ENCODE data around the gene CFAP53. TPM values are rescaled to one million over a fixed set of nuclear protein-coding genes. Genes with fewer than 3 reads are reported as not detected.

The CFAP53 gene
- total RNA-seq, 1 experiment from 2014 or later = 0.26 TPM

DNA sequence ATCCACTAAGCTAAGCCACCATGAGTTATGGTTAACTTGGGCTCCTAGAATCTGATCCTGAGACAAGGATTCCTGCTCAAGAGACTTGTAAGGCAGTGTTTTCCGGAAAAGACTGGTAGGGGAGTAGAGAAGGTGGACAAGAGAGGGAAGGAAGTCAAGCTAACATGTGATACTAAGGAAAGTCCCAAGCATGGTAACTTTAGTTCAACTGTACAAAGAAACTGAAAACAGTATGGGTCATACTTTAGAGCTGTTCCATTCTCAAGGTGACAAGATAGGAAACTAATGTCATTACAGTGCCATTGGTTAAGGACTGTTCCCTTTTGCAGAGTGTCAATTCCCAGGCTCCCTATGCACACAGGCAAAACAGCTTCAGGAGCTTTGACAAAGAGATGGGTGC is 77.1 kb downstream of the CFAP53 start:
- CTCF ChIA-PET = no interaction called here
- H3K36me3 ChIP-seq (ENCODE audit: insufficient read depth, low read length, poor library complexity, severe bottlenecking) = no peaks in the 10 kb centered on the region

DNA sequence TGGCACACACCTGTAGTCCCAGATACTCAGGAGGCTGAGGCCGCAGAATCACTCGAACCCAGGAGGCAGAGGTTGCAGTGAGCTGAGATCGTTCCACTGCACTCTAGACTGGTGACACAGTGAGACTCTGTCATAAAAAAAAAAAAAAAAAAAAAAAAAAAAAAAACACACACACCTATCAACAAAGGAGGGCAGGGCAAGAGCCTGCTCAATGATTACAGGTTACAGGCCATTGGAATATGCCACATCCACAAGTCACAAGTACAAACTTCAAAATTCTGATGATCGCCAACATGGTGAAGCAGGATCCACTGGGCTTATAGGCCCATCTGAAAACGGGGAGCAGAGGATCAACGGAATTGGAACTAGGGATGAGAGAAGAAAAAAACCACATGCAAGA is 77.6 kb downstream of the CFAP53 start:
- no peak for DNase-seq (ENCODE audit: low spot score)
- Histone ChIP-seq H3K27me3 (replicated peaks; ENCODE audit: insufficient read depth, low read depth, low read length, poor library complexity) (peaks cover 70% of the 10 kb centered on the region), H3K36me3 (ENCODE audit: insufficient read depth, low read length, poor library complexity, severe bottlenecking) (no peaks in the 10 kb centered on the region), H3K27ac (ENCODE audit: low read depth, low read length, poor library complexity, severe bottlenecking) (no peak overlapping the region), H3K9me3 (ENCODE audit: low read depth, low read length, poor library complexity, severe bottlenecking) (no peaks in the 10 kb centered on the region), H3K4me3 (ENCODE audit: low read depth, low read length, poor library complexity, severe bottlenecking) (no peak overlapping the region), H3K4me1 (ENCODE audit: insufficient read depth, low read length, poor library complexity, severe bottlenecking) (no peaks in the 10 kb centered on the region)
- ChIA-PET POLR2A (ENCODE audit: low non-redundant PET) (interaction anchor here (0.6 kb wide), 1 partner anchor 209 kb away, joined by 29 read pairs; no protein-coding TSS in a partner anchor), CTCF (no interaction called here)
- no TSS peak for BruUV-seq (replicated peaks)
- TF ChIP-seq CTCF (conservative IDR thresholded peaks at IDR 0.05; ENCODE audit: low read depth, low read length) = no peak
- no peak for TF ChIP-seq EZH2 (IDR thresholded peaks at IDR 0.05; ENCODE audit: borderline replicate concordance, low read depth, low read length, poor library complexity, severe bottlenecking)
- intact Hi-C loops (cut with micrococcal nuclease; ENCODE audit: unreplicated experiment) = no loop called here

More for the DNA sequence above, 77.1 kb downstream of the CFAP53 start:
- POLR2A ChIA-PET (ENCODE audit: low non-redundant PET) = no interaction called here
- Histone ChIP-seq H3K4me3 (ENCODE audit: low read depth, low read length, poor library complexity, severe bottlenecking) (no peak overlapping the region), H3K9me3 (ENCODE audit: low read depth, low read length, poor library complexity, severe bottlenecking) (no peaks in the 10 kb centered on the region), H3K27me3 (replicated peaks; ENCODE audit: insufficient read depth, low read depth, low read length, poor library complexity) (peaks cover 75% of the 10 kb centered on the region), H3K4me1 (ENCODE audit: insufficient read depth, low read length, poor library complexity, severe bottlenecking) (no peaks in the 10 kb centered on the region), H3K27ac (ENCODE audit: low read depth, low read length, poor library complexity, severe bottlenecking) (no peak overlapping the region)
- DNase-seq (ENCODE audit: low spot score) = no peak
- intact Hi-C loops (cut with micrococcal nuclease; ENCODE audit: unreplicated experiment) = no loop called here
- no TSS peak for BruUV-seq (replicated peaks)
- TF ChIP-seq CTCF (conservative IDR thresholded peaks at IDR 0.05; ENCODE audit: low read depth, low read length) = no peak
- no peak for TF ChIP-seq EZH2 (IDR thresholded peaks at IDR 0.05; ENCODE audit: borderline replicate concordance, low read depth, low read length, poor library complexity, severe bottlenecking)

- Histone ChIP-seq H3K4me1 (ENCODE audit: insufficient read depth, low read length, poor library complexity, severe bottlenecking) (no peaks in the 10 kb centered on the region), H3K9me3 (ENCODE audit: low read depth, low read length, poor library complexity, severe bottlenecking) (no peaks in the 10 kb centered on the region), H3K27me3 (replicated peaks; ENCODE audit: insufficient read depth, low read depth, low read length, poor library complexity) (peaks cover 60% of the 10 kb centered on the region), H3K27ac (ENCODE audit: low read depth, low read length, poor library complexity, severe bottlenecking) (no peak overlapping the region), H3K4me3 (ENCODE audit: low read depth, low read length, poor library complexity, severe bottlenecking) (no peak overlapping the region), H3K36me3 (ENCODE audit: insufficient read depth, low read length, poor library complexity, severe bottlenecking) (no peaks in the 10 kb centered on the region)
- ChIA-PET CTCF (no interaction called here), POLR2A (ENCODE audit: low non-redundant PET) (no interaction called here)
- BruUV-seq (replicated peaks) = no TSS peak
- TF ChIP-seq EZH2 (IDR thresholded peaks at IDR 0.05; ENCODE audit: borderline replicate concordance, low read depth, low read length, poor library complexity, severe bottlenecking) (no peak), CTCF (conservative IDR thresholded peaks at IDR 0.05; ENCODE audit: low read depth, low read length) (no peak)
- intact Hi-C loops (cut with micrococcal nuclease; ENCODE audit: unreplicated experiment) = no loop called here
- DNase-seq (ENCODE audit: low spot score) = no peak
Observed at GRCh38 chr18:50187659-50188058, 78.6 kb downstream of the CFAP53 start.
